Astrocyte of the cerebellum (primary cell): Measurements from ENCODE around the gene AIFM1.

Source experiments
- DNase-seq: peaks from one replicate; pipeline ENCODE4 v3.0.0-alpha.2; 2011; ENCODE audit warnings: low read depth
- H3K4me3 ChIP-seq: 2 replicates; pipeline ENCODE4 v1.5.1; 2011; ENCODE audit warnings: mild to moderate bottlenecking, low read depth, low read length, moderate library complexity
- CTCF ChIP-seq: IDR thresholded peaks from 2 replicates; pipeline ENCODE4 v1.5.1; 2012; ENCODE audit warnings: low read length, low read depth, moderate library complexity, mild to moderate bottlenecking; ENCODE audit errors: missing control alignments
- in situ Hi-C: cut with HindIII; loops from 2 replicates; pipeline ENCODE4 v1.10.0; 2017; ENCODE audit warnings: low sequenced_read_pairs

Gene AIFM1

GRCh38 chrX:130090364-130090763, 75.3 kb downstream of the AIFM1 start:
- no peak for TF ChIP-seq CTCF

GRCh38 chrX:130086447-130087206, 79.0 kb downstream of the AIFM1 start:
- no peak for TF ChIP-seq CTCF
- in situ Hi-C loops = no loop called here
- no peak for DNase-seq
- H3K4me3 ChIP-seq = no peak overlapping the region

More at GRCh38 chrX:130090364-130090763, 75.3 kb downstream of the AIFM1 start:
- no peak overlapping the region for H3K4me3 ChIP-seq
- in situ Hi-C loops = no loop called here
- DNase-seq = no peak

GRCh38 chrX:130085551-130086446, 79.8 kb downstream of the AIFM1 start:
- in situ Hi-C loops = no loop called here
- no peak for TF ChIP-seq CTCF
- DNase-seq = no peak
- H3K4me3 ChIP-seq = no peak overlapping the region

- DNase-seq = no peak
- no peak overlapping the region for H3K4me3 ChIP-seq
- no peak for TF ChIP-seq CTCF
- in situ Hi-C loops = no loop called here
Observed at GRCh38 chrX:130084631-130085237, 80.9 kb downstream of the AIFM1 start.

GRCh38 chrX:130083656-130084382, 81.8 kb downstream of the AIFM1 start:
- no peak for TF ChIP-seq CTCF
- H3K4me3 ChIP-seq = no peak overlapping the region
- DNase-seq = no peak
- in situ Hi-C loops = no loop called here

GRCh38 chrX:130083107-130083490, 82.5 kb downstream of the AIFM1 start:
- no peak for DNase-seq
- H3K4me3 ChIP-seq = no peak overlapping the region
- no peak for TF ChIP-seq CTCF
- in situ Hi-C loops = no loop called here
